HEK293 (cell line): ENCODE data around the gene CAMTA2.

Experiments
- CTCF ChIA-PET: fragments of 350-600 bp; formaldehyde crosslinking; extraction: SDS; loops from one replicate; lab custom pipeline; 2021; ENCODE audit warnings: antibody characterized with exemption; lab: Yijun Ruan, JAX
- POLR2A ChIA-PET: fragments of 300-600 bp; formaldehyde crosslinking; extraction: SDS; loops from one replicate; lab custom pipeline; 2020; ENCODE audit warnings: antibody characterized with exemption, inconsistent platforms; lab: Yijun Ruan, JAX
- H3K27ac ChIP-seq: fragments of 200-500 bp; sonication (Bioruptor generic); 2 replicates; pipeline ENCODE4 v1.5.1; 2014; ENCODE audit warnings: low read depth, low read length, control low read depth, inconsistent platforms; ENCODE audit errors: extremely low read depth
- H3K36me3 ChIP-seq, 2 experiments: fragments of 200-500 bp in 1 of 2; sonication (Bioruptor generic) in 1 of 2; 1 replicate in 1 of 2; 2 replicates in 1 of 2; pipeline ENCODE4 v1.5.1; 2014 to 2017; ENCODE audit warnings: inconsistent platforms in 2 of 2, low read length in 2 of 2; ENCODE audit not compliant: control insufficient read depth in 2 of 2, insufficient read depth in 1 of 2
- H3K4me1 ChIP-seq: fragments of 200-500 bp; sonication (Bioruptor generic); 2 replicates; pipeline ENCODE4 v1.5.1; 2014; ENCODE audit warnings: mild to moderate bottlenecking, low read length, inconsistent platforms; ENCODE audit not compliant: control insufficient read depth, insufficient read depth
- H3K4me3 ChIP-seq: 2 replicates; pipeline ENCODE4 v1.5.1; 2011; ENCODE audit warnings: low read depth, mild to moderate bottlenecking, control low read depth, low read length, moderate library complexity
- H3K9me3 ChIP-seq: fragments of 200-500 bp; sonication (Bioruptor generic); 2 replicates; pipeline ENCODE4 v1.5.1; 2014; ENCODE audit warnings: low read depth, low read length, inconsistent platforms; ENCODE audit not compliant: control insufficient read depth, insufficient read depth
- BCL11A ChIP-seq: fragments of 450-650 bp; formaldehyde crosslinking; IDR thresholded peaks from 2 replicates; pipeline ENCODE4 v1.5.1; 2016; ENCODE audit warnings: low read depth, missing biosample characterization, missing genetic modification characterization
- EGR2 ChIP-seq: fragments of 450-650 bp; formaldehyde crosslinking; IDR thresholded peaks from 2 replicates; pipeline ENCODE4 v1.5.1; 2016; ENCODE audit warnings: low read depth, missing biosample characterization, missing genetic modification characterization
- GFI1B ChIP-seq: fragments of 450-650 bp; formaldehyde crosslinking; IDR thresholded peaks from 2 replicates; pipeline ENCODE4 v1.5.1; 2016; ENCODE audit warnings: missing biosample characterization, missing genetic modification characterization
- GLIS1 ChIP-seq: fragments of 450-650 bp; formaldehyde crosslinking; IDR thresholded peaks from 2 replicates; pipeline ENCODE4 v1.5.1; 2016; ENCODE audit warnings: missing biosample characterization, missing genetic modification characterization
- GLIS2 ChIP-seq: fragments of 450-650 bp; formaldehyde crosslinking; IDR thresholded peaks from 2 replicates; pipeline ENCODE4 v1.5.1; 2016; ENCODE audit warnings: missing biosample characterization, missing genetic modification characterization
- INSM2 ChIP-seq: fragments of 450-650 bp; formaldehyde crosslinking; IDR thresholded peaks from 2 replicates; pipeline ENCODE4 v1.5.1; 2016; ENCODE audit warnings: missing biosample characterization, missing genetic modification characterization
- KLF10 ChIP-seq: fragments of 450-650 bp; IDR thresholded peaks from 2 replicates; pipeline ENCODE4 v1.5.1; 2018; ENCODE audit warnings: missing biosample characterization, mild to moderate bottlenecking, missing genetic modification characterization
- KLF17 ChIP-seq: fragments of 450-650 bp; formaldehyde crosslinking; IDR thresholded peaks from 2 replicates; pipeline ENCODE4 v1.5.1; 2016; ENCODE audit warnings: missing biosample characterization, missing genetic modification characterization
- KLF7 ChIP-seq: fragments of 450-650 bp; formaldehyde crosslinking; IDR thresholded peaks from 2 replicates; pipeline ENCODE4 v1.5.1; 2016; ENCODE audit warnings: missing biosample characterization, missing genetic modification characterization, borderline replicate concordance
- SP2 ChIP-seq: fragments of 450-650 bp; formaldehyde crosslinking; IDR thresholded peaks from 2 replicates; pipeline ENCODE4 v1.5.1; 2016; ENCODE audit warnings: missing biosample characterization, missing genetic modification characterization
- YY1 ChIP-seq: fragments of 450-650 bp; formaldehyde crosslinking; IDR thresholded peaks from 2 replicates; pipeline ENCODE4 v1.5.1; 2018; ENCODE audit warnings: missing biosample characterization, missing genetic modification characterization
- ZBTB21 ChIP-seq: fragments of 450-650 bp; formaldehyde crosslinking; IDR thresholded peaks from 2 replicates; pipeline ENCODE4 v1.5.1; 2017; ENCODE audit warnings: missing biosample characterization, missing genetic modification characterization
- ZBTB26 ChIP-seq: fragments of 450-650 bp; formaldehyde crosslinking; optimal IDR thresholded peaks from 2 replicates; pipeline ENCODE3; 2016; ENCODE audit warnings: missing biosample characterization, mild to moderate bottlenecking, missing genetic modification characterization
- ZEB2 ChIP-seq: fragments of 450-650 bp; formaldehyde crosslinking; IDR thresholded peaks from 2 replicates; pipeline ENCODE4 v1.5.1; 2016; ENCODE audit warnings: missing biosample characterization, missing genetic modification characterization
- ZIC2 ChIP-seq: fragments of 450-650 bp; formaldehyde crosslinking; IDR thresholded peaks from 2 replicates; pipeline ENCODE4 v1.5.1; 2016; ENCODE audit warnings: missing biosample characterization, missing genetic modification characterization
- ZNF140 ChIP-seq: fragments of 450-650 bp; formaldehyde crosslinking; IDR thresholded peaks from 2 replicates; pipeline ENCODE4 v1.5.1; 2016; ENCODE audit warnings: missing biosample characterization, missing genetic modification characterization
- ZNF157 ChIP-seq: fragments of 450-650 bp; formaldehyde crosslinking; IDR thresholded peaks from 2 replicates; pipeline ENCODE4 v1.5.1; 2016; ENCODE audit warnings: missing biosample characterization, missing genetic modification characterization
- ZNF23 ChIP-seq: fragments of 450-650 bp; formaldehyde crosslinking; IDR thresholded peaks from 2 replicates; pipeline ENCODE4 v1.5.1; 2016; ENCODE audit warnings: missing biosample characterization, missing genetic modification characterization, borderline replicate concordance
- ZNF239 ChIP-seq: fragments of 450-650 bp; formaldehyde crosslinking; IDR thresholded peaks from 2 replicates; pipeline ENCODE4 v1.5.1; 2016; ENCODE audit warnings: missing biosample characterization, missing genetic modification characterization
- ZNF37A ChIP-seq: fragments of 450-650 bp; IDR thresholded peaks from 2 replicates; pipeline ENCODE4 v1.5.1; 2018; ENCODE audit warnings: missing biosample characterization, missing genetic modification characterization
- ZNF530 ChIP-seq: fragments of 450-650 bp; formaldehyde crosslinking; IDR thresholded peaks from 2 replicates; pipeline ENCODE4 v1.5.1; 2016; ENCODE audit warnings: low read depth, missing biosample characterization, missing genetic modification characterization
- ZNF544 ChIP-seq: fragments of 450-650 bp; formaldehyde crosslinking; IDR thresholded peaks from 2 replicates; pipeline ENCODE4 v1.5.0; 2017; ENCODE audit warnings: missing biosample characterization, missing genetic modification characterization
- ZNF555 ChIP-seq: fragments of 450-650 bp; formaldehyde crosslinking; conservative IDR thresholded peaks from 2 replicates; pipeline ENCODE4 v1.5.1; 2017; ENCODE audit warnings: missing biosample characterization, mild to moderate bottlenecking, missing genetic modification characterization, inconsistent platforms
- ZNF580 ChIP-seq: fragments of 450-650 bp; formaldehyde crosslinking; IDR thresholded peaks from 2 replicates; pipeline ENCODE4 v1.5.1; 2016; ENCODE audit warnings: missing biosample characterization, missing genetic modification characterization

The CAMTA2 gene

GRCh38 chr17:5034063-5034462 is 46.6 kb upstream of the CAMTA2 start:
- H3K36me3 ChIP-seq, result no peaks in the 10 kb centered on the region
- ChIA-PET POLR2A (no interaction called here), CTCF (interaction anchor here (0.6 kb wide), 1 partner anchor 294 kb away, joined by 3 read pairs; the partner anchor contains the start of genes CXCL16 and ZMYND15)
- 0 out of 2 replicates have a peak, but pooled peaks cover 2% of the 10 kb centered on the region for H3K4me1 ChIP-seq
- TF ChIP-seq KLF17 (tag by site-specific recombination) (no peak), YY1 (tag by site-specific recombination) (no peak), ZBTB21 (no peak), KLF10 (no peak)
- H3K9me3 ChIP-seq, result no peaks in the 10 kb centered on the region
- no peak overlapping the region for H3K27ac ChIP-seq
- no peak overlapping the region for H3K4me3 ChIP-seq

- CTCF ChIA-PET, result no interaction called here
- H3K4me3 ChIP-seq, result no peak overlapping the region
- no peak for TF ChIP-seq KLF7 (tag by site-specific recombination)
- no peak for TF ChIP-seq GFI1B (tag by site-specific recombination)
- TF ChIP-seq ZNF544 (tag by site-specific recombination), result no peak
- TF ChIP-seq ZNF580 (tag by site-specific recombination), result no peak
- no peak for TF ChIP-seq EGR2 (tag by site-specific recombination)
- TF ChIP-seq, all 188 proteins: peak for 0
- POLR2A ChIA-PET, result no interaction called here
- H3K27ac ChIP-seq, result no peak overlapping the region
- H3K4me1 ChIP-seq, result 0 out of 2 replicates have a peak, but pooled peaks cover 2% of the 10 kb centered on the region
- H3K9me3 ChIP-seq, result no peaks in the 10 kb centered on the region
- H3K36me3 ChIP-seq, result no peaks in the 10 kb centered on the region
Measured at GRCh38 chr17:5033352-5034015, 46.0 kb upstream of the CAMTA2 start.

- POLR2A ChIA-PET, result no interaction called here
- CTCF ChIA-PET, result interaction anchor here (1.2 to 1.5 kb wide), 3 partner anchors 10 to 29 kb away, joined by 3 read pairs; no protein-coding TSS in a partner anchor
- TF ChIP-seq INSM2 (tag by site-specific recombination), result no peak
- TF ChIP-seq ZNF530, result no peak
- TF ChIP-seq ZIC2, result 0 out of 2 replicates have a peak, but pooled peaks have one; percentile 7
- TF ChIP-seq GLIS2, result 0 out of 2 replicates have a peak, but pooled peaks have one; percentile 17
- TF ChIP-seq ZNF140 (tag by site-specific recombination), result no peak
- Histone ChIP-seq H3K9me3 (no peaks in the 10 kb centered on the region), H3K36me3 (no peaks in the 10 kb centered on the region), H3K4me1 (0 out of 2 replicates have a peak, but pooled peaks cover 2% of the 10 kb centered on the region), H3K4me3 (no peak overlapping the region), H3K27ac (no peak overlapping the region)
Measured at GRCh38 chr17:5032865-5033264, 45.4 kb upstream of the CAMTA2 start.

GRCh38 chr17:5031365-5032082 is 44.0 kb upstream of the CAMTA2 start:
- POLR2A ChIA-PET, result no interaction called here
- TF ChIP-seq ZNF239 (tag by site-specific recombination), result no peak
- TF ChIP-seq ZNF37A, result no peak
- TF ChIP-seq SP2 (tag by site-specific recombination), result peak; percentile 78
- TF ChIP-seq ZBTB26, result peak; percentile 71
- no peak for TF ChIP-seq ZNF555
- TF ChIP-seq ZNF23 (tag by site-specific recombination), result no peak
- no peak for TF ChIP-seq ZBTB21
- TF ChIP-seq ZNF157 (tag by site-specific recombination), result no peak
- no peak for TF ChIP-seq BCL11A
- TF ChIP-seq GLIS1 (tag by site-specific recombination), result peak; percentile 75
- TF ChIP-seq ZIC2, result no peak; the same call in 1 of the 2 replicates
- no peak for TF ChIP-seq ZEB2 (tag by site-specific recombination)

More at GRCh38 chr17:5031365-5032082, 44.0 kb upstream of the CAMTA2 start:
- Histone ChIP-seq H3K9me3 (no peaks in the 10 kb centered on the region), H3K36me3 (no peaks in the 10 kb centered on the region), H3K4me3 (peak overlapping the region; percentile 16), H3K27ac (no peak overlapping the region), H3K4me1 (0 out of 2 replicates have a peak, but pooled peaks cover 2% of the 10 kb centered on the region)
- CTCF ChIA-PET, result interaction anchor here (0.6 to 3.8 kb wide), 18 partner anchors 9 to 122 kb away, joined by 3 to 42 read pairs (median 4); partner anchors contain the start of genes INCA1, KIF1C and SPAG7
